ENCODE results near the gene TLCD1.

TLCD1 gene

DNA sequence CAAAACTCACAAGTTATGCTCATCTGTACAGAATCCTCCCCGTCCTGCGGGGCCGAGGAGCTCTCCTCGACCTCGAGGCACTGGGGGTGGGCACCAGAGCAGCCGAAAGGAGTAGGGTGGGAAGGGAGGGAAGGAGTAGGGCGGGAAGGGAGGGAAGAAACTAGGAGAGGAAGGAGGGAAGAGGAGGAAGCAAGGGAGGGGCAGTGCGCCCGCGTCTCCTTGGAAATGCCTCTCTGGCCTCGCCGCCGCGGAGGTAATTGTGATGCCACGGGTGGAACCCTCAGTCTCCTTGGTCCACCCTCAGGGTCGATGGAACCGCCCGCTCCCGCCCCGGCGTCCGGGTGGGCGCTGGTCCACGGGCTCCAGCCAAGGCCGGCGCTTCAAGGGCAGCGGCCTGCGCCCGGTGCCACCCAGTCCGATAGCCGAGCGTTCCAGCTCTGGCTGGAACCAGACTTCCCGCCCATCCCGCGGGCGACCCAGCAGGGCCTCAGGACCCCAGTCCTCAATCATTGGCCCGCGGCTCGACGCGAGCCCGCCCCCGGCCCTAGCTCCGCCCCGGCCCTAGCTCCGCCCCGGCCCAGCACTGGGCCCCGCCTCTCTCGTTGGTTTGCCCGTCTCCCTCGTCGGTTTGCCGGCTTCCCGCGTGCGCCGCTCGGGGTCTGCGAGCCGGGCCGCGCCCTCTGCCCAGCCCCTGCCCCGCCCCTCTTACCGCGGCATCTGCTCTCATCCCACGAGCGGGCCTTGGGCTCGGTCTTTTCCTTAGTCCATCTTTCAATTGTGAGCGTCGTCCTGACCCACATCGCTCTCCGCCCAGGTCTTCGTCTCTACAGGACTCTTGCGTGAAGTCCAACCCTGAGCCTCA lies 14.9 kb downstream of the TLCD1 start:
- no peak for FAIRE-seq

DNA sequence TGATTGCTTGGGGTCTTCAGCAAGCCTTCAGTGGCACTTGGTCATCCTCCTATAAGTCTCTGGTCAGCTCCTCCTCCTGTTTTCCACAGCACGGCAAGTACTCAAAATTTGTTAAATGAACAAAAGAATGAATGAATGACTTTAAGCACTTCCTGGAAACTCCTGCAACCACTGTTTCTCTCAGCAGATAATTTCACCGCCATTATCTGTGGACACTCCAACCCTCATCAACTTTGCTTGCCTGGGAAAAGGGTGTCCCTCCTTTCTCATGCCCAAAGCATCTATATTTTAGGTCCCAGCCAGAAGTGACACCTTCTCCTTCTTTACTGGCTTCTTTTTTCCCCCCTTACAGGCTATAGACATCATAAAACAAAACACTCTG lies 18.7 kb downstream of the TLCD1 start:
- no peak for FAIRE-seq

DNA sequence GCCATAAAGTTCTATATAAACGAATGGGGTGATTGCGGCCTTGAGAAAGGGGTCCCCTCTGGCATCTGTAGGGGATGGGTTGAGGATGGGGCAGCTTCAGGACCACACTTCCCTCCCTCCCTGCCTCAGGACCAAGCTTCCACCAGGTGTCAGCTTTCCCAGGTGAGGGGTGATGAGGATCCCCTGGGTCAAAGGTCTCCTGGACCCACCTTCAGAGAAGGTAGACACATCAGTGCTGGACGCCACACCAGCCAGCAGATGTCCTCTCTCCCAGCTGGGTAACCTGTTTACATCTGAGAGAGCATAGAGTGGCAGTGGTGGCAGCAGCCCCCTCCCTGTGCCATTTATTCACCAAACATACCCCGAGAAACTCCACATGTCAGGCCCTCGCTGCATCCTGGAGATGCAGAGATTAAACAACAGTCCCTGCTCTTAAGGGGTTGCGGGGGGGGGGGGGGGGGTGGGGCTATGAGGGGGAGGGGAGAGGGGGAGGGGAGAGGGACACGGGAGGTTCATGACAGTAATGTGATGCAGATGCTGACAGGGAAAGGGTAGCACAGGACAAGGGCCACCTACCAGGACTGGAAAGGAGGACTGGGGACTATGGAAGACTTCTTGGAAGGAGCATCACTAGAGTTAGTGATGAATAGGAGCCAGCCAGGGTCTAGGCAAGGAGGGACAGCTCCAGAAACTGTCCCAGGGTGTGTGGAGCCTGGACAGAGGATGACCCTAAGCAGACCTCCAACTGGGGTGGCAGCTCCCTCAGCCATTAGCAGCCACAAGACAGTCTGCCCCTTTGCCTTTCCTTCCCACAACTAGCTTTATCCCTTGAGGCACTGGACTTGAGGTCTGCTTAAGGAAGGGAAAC lies 19.3 kb downstream of the TLCD1 start:
- FAIRE-seq: no peak

DNA sequence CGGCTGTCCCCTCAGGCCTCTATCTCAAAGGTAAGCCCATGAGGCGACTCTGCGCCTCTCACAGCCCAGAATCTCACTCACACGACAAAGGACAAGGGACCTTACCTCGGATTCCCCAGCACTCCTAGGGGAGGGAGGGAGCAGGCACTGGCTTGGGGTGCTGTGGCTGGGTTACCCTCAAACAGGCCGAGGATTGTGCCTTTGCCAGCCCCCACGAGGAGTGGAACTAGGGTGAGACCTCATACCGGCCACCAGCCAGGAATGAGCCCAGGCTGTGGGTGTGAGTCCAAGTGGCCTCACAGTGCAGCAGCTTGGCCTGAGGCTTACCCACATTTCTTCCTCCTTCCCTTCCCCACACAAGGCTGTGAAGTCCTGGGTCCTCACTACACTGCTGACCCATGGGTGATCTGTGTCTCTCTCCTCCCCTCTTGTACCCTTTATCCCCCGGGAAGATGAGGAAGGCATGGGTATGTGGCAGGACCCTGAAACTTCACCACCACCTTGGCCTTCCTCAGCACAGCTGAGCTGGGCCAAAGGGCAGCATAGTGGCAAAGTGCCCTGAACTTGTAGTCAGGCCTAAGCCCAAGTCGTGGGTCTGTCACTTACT lies 20.2 kb downstream of the TLCD1 start:
- FAIRE-seq: no peak

DNA sequence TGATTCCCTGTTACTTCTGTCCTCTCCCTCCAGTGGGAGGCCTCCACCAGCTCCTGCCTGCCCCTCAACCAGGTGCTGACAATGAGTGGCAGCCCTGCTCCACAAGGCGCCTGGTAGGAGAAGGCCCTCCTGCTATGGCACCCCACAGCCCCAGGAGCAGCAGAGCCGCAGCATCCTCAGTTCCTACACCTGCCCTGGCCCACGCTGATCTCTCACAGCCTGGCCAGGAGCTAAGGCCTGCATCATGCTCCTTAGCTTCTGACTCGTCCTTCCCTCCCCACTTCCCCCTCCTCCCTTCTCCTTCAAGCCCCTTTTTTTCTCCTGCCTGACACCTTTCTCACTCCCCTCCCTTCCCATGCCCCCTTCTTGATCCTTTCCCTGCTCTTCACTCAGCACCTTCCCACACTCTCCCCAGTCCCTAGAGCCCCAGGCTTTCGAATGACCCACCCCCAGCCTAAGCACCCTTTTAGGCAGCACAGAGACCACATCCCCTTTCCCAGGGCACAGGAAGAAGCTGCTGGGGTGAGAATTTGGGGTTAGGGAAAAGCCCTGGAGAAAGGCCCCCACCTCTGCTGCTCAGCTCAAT lies 20.9 kb downstream of the TLCD1 start:
- FAIRE-seq: no peak

DNA sequence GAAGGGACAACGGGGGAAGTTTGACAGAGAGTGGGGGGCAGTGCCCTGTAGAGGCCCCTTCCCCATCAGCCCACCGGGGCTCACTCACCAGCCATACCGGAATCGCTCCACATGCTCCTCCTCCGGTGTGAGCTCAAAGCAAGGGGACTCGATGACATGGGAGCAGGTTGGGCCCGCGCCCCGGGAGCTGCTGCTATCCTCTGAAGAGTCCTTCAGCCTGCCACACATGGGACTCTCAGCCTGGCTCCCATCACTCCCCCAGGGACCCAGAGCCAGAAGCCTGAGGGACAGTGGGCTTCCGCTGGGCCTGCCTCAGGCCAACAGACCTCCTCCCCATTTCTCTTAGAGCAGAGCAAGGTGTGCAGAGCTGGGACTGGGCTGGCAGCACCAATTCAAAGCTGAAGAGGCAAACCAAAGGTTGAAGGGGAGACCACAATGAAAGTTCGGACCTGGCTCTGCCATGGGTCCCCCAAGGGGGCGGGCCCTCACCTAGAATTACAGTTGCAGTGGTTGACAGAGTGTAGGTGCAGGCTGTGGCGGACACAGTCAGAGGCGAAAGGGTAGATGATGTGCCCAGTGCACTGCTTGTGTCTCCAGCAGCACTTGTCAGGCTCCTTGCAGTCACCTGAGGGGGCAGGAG lies 21.7 kb downstream of the TLCD1 start:
- FAIRE-seq: no peak

DNA sequence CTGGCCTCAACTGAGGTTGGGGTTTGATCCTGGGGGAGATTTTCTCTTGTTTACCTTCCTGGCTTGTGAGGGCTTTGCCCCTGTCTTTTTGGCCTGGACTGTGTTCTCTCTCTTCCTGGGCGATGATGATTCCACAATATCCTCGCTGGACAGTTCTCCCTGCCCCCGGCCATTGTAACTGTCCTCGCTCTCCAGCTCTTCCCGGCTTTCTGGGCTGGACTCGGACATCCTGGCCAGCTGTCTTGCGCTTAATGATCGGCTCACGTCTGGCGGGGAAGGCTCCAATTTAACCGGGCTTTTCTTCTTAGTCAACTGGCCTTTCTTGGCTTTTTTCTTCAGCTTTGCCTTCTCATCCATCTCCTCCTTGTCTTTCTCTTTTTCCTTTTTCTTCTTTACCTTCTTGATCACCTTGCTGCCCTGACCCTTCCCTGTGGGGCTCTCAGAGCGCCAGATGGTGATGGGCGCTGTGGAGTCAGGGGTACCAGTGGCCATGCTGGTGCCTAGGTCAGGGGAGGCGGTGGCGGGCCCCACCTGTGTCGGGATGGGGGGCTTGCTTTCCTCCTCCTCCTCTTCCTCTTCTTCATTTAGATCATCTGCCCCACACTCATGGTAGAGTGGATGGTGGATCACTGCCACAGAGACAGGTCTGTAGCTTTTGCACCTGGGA lies 22.3 kb downstream of the TLCD1 start:
- FAIRE-seq: no peak

DNA sequence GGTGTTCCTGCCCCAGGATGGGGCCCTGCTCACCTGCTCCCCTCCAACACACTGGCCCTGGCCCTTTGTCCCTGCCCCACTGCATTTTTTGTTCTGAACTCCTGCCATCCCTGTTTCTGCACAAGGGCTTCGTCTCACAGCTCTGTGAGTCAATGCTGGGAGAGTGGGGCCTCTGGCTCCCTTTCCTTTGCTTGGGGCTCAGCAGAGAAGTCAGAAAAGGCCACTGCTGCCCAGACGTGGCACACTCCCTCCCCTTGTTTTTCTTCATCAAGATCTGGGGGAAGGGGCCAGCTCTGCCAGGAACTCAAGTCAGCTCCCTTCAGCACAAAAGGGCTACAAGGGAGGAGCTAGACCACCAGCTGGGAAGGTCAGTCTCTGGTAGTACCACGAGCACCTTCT lies 23.3 kb downstream of the TLCD1 start:
- FAIRE-seq: no peak

DNA sequence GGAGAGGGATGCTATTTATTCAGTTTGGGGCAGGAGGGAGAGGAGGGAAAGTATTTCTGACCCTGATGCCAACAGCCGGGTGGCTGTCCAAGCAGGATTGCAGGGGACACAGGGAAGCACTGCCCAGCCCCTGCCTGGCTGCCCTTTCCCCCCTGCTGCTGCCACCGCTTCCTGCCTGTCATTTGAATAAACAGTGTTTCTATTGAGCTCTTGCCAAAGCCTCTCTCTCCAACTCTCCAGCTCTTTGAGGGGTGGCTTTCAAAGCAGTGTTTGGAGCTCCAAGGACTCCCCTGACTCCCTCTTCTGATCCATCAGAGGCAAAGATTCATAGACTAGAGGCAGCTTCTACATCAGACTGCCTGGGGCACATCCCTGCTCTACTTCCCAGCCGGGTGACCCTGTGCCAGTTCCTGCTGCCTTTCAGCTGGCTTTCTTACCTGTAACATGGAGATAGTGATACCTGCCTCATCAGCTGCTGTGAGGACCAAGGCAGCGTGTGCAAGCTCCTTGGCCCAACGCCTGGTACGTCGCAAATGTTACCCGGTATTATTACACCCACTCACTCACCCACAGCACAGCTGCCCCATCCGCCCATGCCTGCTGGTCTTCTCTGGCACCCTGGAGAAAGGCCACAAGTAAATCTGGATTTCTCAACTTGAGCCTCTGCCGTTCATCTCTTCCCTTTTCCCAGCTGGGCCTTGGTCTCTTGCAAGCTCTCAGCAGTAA lies 23.8 kb downstream of the TLCD1 start:
- no peak for FAIRE-seq

DNA sequence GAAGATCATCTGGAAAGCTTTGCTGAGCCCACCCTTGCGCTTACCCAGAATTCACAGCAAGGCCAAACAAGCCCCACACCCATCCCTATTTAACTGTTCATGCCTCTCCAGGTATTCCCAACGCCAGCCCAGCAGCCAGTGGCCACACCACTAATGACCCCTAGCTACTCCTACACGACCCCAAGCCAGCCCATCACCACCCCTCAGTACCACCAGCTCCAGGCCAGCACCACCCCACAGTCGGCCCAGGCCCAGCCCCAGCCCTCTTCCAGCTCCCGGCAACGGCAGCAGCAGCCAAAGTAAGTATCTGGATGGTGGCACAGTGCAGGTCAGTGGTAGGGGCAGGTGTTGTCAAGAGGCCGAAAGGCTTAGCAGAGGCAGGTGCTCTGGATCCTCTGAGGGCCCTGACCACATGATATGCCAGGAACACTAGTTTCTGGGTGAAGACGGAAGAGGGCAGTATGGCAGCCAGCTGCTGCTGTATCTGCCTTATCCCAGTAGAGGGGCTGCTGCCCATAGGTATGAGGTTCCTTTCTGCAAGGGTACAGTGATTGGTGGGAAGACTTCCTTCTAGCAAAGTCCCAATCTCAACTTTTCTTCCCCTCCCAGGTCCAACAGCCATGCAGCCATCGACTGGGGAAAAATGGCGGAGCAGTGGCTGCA lies 25.1 kb downstream of the TLCD1 start:
- FAIRE-seq: no peak

DNA sequence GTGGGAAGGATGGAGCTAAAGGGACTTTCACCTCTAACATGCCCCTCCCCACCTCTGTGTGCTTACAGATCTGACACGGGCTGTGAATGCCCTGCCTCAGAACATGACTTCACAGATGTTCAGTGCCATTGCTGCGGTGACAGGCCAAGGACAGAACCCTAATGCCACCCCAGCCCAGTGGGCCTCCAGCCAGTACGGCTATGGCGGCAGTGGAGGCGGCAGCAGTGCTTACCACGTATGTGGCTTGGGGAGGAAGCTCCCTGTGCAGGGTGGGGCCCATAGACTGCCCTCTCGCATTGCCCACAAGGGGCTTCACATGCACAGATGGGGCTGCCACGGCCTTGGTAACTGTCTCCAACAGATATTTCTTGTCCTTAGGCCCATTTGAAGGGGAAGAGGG lies 25.8 kb downstream of the TLCD1 start:
- FAIRE-seq: no peak

DNA sequence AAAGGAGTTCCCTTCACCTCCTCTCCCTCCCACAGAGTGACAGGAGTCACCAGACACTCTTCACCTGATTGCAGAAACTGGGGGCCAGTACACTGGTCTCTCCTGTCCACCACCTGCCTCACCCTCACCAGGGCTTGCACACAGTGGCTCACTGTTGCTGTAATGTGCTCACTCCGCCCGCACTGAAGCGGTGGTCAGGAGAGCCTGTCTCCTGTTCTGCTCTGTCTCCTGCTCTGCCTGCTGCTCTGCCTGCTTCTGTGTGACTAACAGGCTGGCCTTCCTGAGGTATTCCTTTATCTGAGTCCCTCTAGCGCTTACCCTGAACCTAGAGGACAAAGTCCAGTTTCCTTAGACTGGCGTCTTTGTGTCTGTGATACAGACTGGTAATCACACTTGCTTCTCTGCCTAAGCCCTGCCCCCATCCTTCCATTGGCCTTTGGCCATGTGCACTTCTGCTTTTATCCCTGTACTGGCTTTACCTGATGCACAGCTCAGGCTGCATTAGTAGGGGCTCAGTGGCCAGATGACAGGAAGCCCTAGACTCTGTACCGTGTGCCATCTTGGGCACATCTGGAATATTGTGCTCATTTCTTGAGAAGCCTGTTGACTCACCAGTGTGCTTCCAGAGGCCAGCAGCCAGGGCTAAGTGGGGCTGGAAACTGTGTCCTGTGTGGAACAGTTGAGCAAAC lies 27.6 kb downstream of the TLCD1 start:
- FAIRE-seq: no peak

DNA sequence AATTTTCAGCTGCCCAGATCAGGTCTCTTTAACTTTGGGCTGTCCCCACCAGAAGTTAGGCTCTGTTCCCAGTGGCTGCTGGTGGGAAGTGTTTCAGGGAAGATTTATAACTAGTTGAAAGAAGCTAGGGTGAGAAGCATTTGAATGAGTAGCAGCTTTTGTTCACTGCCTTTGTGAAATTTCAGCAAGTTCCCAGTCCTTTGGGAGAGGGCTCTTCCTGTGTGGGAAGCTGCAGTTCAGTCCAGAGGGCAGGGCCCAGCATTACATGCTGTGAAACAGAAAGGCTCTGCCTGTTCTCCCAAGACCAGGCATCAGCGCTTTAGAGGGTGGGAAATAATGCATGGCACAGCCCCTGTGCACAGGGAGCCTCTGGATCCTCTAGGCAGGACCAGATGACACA lies 32.2 kb downstream of the TLCD1 start:
- FAIRE-seq: no peak

DNA sequence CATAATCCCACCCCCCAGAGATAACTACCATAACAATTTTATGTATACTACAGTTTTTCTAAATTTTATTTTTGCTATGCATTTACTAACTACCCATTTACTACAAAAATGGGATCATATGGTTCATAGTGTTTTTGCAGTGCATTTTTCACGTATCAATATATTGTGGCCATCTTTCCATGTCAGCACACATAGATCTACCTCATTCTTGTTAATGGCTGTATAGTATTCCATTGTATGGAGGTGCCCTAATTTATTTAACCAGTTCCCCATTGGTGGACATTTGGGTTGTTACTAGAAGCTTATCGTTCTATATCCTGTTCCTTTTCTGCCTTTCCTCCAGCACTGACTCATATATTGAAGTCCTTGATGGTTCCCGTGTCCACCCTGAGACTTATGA lies 37.0 kb downstream of the TLCD1 start:
- FAIRE-seq: no peak

DNA sequence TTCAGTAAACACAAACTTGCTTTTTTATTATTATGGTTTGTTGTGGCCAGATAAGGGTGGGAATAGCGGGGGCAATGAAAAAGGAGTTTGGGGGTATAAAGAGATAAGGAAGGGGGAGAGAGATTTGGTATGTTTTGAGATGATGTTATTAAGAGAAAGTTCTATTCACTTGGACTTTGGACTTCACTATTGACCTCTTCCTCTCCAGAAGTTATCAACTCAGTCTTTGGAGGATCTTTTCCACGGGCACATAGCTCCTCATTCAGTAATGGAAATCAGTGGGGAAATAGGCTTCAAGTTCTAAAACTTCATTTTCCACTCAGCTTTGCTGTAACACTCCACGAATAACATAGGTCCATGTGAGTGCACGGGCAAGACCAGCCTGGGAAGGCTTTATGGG lies 37.6 kb downstream of the TLCD1 start:
- no peak for FAIRE-seq

DNA sequence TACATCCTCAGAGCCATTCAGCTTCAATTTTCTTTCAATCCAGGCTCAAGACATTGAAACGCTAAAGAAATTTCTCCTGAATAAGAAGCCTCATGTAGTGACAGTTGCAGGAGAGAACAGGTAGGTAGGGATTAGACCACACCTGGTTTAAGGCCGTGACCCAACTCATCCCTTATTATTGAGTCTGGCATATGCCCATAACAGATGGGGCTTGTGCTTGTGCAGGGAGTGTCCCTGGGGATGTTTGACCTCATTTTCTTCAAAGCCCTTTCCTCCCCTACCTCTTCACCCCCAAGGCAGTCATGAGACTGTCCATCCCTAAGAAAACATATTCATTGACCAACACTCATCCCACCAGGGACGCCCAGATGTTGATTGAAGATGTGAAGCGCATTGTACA lies 39.7 kb downstream of the TLCD1 start:
- FAIRE-seq: no peak

DNA sequence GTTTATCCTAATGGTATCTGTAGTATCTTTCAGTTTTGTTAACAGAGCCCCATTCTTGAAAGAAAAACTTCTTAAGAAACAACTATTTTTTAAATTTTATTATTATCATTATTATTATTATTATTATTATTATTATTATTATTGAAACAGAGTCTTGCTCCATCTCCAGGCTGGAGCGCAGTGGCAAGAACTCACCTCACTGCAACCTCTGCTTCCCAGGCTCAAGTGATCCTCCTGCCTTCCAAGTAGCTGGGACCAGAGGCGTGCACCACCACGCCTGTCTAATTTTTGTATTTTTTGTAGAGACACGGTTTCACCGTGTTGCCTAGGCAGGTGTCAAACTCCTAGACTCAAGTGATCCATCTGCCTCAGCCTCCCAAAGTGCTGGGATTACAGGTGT lies 40.7 kb downstream of the TLCD1 start:
- FAIRE-seq: no peak

DNA sequence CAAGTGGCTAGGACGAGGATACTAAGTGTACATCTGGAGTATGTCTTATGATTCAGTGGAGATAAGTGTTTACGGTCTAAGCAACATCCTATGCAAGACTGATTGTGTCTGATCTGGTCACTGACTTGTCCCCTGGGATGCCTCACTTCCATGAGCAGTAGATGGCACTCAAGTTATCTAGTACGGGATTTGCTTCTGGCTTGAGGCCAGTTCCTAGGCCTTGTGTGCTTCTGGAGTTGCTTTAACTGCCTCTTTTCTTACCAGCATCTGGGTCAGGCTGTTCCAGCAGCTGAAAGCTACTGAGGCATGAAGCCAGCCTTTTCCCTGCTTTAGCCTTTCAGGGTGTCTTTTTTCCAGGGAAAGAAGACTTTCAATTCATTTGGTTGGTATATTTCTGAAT lies 41.1 kb downstream of the TLCD1 start:
- no peak for FAIRE-seq

DNA sequence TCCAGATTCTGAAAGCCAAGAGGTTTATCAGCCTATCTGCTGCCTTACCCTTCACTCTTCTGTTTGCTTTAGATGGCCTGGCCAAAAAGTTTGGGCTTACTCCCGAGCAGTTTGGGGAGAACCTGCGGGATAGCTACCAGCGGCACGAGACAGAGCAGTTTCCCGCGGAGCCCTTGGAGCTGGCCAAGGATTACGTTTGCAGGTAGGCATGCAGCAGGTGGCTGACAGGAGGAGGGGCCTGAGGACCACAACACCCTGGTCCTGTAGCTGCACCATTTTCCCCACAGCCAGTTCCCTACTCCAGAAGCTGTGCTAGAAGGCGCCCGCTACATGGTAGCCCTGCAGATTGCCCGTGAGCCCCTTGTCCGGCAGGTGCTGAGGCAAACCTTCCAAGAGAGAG lies 43.4 kb downstream of the TLCD1 start:
- FAIRE-seq: no peak

DNA sequence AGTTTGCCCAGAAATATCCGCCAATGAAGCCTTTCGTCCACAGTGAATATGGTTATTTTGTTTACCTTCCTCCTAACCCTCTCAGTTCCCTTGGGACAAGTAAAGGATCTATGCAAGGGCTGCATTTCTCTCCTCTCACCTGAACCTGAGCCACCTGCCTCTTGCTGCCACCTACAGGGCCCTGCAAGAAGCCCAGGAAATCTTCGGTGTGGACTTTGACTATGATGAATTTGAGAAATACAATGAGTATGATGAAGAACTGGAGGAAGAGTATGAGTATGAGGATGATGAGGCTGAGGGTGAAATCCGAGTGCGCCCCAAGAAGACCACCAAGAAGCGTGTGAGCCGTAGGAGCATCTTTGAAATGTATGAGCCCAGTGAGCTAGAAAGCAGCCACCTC lies 50.1 kb downstream of the TLCD1 start:
- FAIRE-seq: no peak

All from A204.1 (cell line).